ENCODE measurements around the gene KRT28.

KRT28 gene, protein sequence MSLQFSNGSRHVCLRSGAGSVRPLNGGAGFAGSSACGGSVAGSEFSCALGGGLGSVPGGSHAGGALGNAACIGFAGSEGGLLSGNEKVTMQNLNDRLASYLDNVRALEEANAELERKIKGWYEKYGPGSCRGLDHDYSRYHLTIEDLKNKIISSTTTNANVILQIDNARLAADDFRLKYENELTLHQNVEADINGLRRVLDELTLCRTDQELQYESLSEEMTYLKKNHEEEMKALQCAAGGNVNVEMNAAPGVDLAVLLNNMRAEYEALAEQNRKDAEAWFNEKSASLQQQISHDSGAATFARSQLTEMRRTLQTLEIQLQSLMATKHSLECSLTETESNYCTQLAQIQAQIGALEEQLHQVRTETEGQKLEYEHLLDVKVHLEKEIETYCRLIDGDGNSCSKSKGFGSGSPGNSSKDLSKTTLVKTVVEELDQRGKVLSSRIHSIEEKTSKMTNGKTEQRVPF

DNA sequence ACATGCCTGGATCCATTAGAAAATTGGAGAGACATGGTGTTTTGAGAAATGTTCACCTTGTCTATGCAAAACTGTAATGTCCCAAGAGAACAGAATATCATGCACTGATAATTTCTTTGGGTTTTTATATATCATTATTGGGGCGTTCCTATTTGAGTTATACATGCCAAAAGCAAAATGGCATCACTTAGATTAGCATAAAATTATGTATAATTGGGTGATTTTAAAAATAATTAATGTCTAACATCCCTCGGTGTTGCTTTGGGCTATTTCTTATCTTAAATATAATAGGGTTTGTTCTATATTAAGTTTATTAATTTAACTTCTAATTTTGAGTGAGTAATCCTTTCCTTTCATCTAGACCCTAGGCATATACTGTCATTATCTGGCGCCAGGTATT lies at the start of gene KRT28:
TSS of gene KRT28 (minus strand) at position 101 of the 400 bp plus-strand sequence. CDS start at position 35, 66 bp downstream.
- in situ Hi-C loops (cut with HindIII; ENCODE audit: low pct_ligation_motif_present, low pct_unique_long_range_greater_than_20kb, low sequenced_read_pairs), result loop anchor here (25.0 kb wide), 1 partner anchor 188 kb away; no protein-coding TSS in a partner anchor
- DNase-seq, result no peak

DNA sequence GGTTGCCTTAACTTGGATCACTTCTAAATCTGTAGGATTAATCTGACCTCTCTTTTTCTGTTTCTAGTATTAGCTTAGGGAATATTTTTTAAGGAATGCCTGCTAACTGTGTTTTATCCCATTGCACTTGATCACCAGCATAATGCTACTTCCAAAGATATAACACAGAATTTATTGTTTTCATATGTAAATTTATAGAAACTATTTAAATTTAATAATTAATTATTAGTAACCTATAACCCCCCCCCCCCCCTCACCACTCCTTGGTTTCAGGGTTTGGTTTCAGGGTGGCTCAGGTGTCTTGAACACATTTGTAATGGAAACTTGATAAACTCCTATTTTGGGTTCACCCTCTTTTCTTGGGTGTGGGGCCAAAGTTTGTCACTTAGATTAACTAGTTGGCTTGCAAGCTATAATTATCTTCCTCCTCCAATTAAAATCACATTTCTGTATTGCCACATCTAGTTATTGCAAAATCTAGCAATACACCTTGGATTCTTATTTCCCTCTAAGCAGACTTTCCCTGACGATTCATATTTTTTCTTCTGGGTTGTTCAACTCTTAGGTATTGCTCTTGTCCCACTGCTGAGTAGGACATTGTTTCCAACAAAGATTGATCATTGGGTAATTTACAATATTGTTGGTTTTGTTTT lies 49.0 kb upstream of the KRT28 start:
- no peak for DNase-seq
- in situ Hi-C loops (cut with HindIII; ENCODE audit: low pct_ligation_motif_present, low pct_unique_long_range_greater_than_20kb, low sequenced_read_pairs), result no loop called here

DNA sequence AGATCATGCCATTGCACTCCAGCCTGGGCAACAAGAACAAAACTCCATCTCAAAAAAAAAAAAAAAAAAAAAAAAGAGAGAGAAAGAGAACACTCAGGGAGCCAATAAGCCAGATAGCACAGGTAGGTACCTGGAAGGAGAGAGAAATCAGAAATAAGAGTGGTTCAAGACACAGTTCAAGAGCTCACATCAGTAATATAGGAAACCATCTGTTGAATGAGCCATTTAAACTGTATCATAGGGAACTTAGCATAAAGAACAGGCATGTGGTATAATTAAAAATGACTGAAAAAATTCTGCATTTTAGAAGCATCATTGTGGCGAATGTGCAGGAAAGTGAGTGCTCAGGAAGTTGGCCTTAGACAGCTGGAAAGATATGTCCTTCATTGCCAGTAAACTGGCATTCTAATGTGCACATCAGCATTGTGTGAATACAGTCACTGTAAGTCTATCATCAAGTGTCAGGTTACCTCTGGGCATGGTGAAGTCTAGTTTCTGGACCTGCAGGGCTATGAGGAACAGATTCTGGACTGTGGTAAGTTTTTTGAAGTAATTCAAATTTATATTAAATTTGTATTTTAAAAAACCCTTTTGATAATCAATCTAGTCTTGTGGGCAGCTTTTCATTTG lies 46.9 kb upstream of the KRT28 start:
- DNase-seq, result no peak
- in situ Hi-C loops (cut with HindIII; ENCODE audit: low pct_ligation_motif_present, low pct_unique_long_range_greater_than_20kb, low sequenced_read_pairs), result no loop called here

- in situ Hi-C loops (cut with HindIII; ENCODE audit: low pct_ligation_motif_present, low pct_unique_long_range_greater_than_20kb, low sequenced_read_pairs), result no loop called here
- DNase-seq, result no peak
Measured at GRCh38 chr17:40844671-40845107, 44.9 kb upstream of the KRT28 start.

GRCh38 chr17:40843242-40843641 lies 43.5 kb upstream of the KRT28 start:
- in situ Hi-C loops (cut with HindIII; ENCODE audit: low pct_ligation_motif_present, low pct_unique_long_range_greater_than_20kb, low sequenced_read_pairs), result no loop called here
- no peak for DNase-seq

DNA sequence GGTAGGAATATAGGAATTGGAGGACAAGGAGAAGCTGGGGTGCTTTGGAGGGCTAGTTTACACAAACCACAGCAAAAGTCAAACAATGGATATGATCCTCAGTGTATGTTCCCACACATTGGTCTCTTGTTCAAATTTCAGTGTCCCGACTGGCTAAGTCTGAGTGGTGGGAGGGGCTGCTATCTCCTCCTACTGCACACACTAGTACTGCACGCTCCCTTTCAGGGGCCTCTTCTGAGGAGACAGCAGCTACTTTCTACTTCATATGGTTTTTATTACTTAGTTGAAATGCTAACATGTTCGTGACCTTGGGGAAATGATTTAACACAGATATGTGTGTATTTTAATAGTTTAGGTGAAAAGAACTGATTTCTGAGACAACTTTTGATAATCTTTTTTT lies 41.5 kb upstream of the KRT28 start:
- in situ Hi-C loops (cut with HindIII; ENCODE audit: low pct_ligation_motif_present, low pct_unique_long_range_greater_than_20kb, low sequenced_read_pairs), result no loop called here
- no peak for DNase-seq

DNA sequence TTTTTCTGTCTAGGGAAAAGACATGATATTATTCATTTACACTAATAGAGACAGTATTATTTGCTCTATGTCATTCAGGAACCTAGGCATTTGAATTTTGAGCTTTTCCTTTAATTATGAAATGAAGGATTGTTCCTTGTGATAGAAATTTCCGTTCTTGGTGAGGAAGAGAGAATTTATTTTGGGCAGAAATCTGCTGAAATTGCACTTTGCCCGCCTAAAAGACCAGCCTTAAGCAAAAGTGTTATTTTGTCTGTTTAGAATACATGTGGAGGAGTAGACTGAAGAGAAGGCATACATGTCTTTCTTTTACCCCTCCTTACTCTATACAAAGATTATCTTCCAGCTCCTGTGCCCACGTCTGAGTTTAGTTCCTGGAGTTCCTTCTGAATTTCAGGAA lies 39.4 kb upstream of the KRT28 start:
- no peak for DNase-seq
- in situ Hi-C loops (cut with HindIII; ENCODE audit: low pct_ligation_motif_present, low pct_unique_long_range_greater_than_20kb, low sequenced_read_pairs), result no loop called here

GRCh38 chr17:40836020-40836419 lies 36.3 kb upstream of the KRT28 start:
- in situ Hi-C loops (cut with HindIII; ENCODE audit: low pct_ligation_motif_present, low pct_unique_long_range_greater_than_20kb, low sequenced_read_pairs), result no loop called here
- no peak for DNase-seq

DNA sequence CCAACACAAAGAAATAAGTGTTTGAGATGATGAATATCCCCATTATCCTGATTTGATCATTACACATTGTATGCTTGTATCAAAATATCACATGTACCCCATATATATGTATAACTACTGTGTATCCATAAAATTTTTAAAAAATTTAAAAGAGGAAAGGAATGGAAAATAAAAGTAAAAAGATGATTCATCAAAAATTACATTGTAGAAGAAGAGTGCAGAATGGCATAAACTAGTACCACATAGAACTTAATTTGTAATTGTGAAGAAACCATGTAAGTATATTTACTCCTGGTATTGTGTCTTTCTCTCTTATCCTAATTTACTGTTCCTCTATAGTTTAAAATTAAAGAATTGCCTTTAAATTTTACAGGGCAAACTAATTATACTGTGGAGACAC lies 34.1 kb upstream of the KRT28 start:
- no peak for DNase-seq
- in situ Hi-C loops (cut with HindIII; ENCODE audit: low pct_ligation_motif_present, low pct_unique_long_range_greater_than_20kb, low sequenced_read_pairs), result no loop called here

GRCh38 chr17:40832840-40833239 lies 33.1 kb upstream of the KRT28 start:
- no peak for DNase-seq
- in situ Hi-C loops (cut with HindIII; ENCODE audit: low pct_ligation_motif_present, low pct_unique_long_range_greater_than_20kb, low sequenced_read_pairs), result no loop called here

DNA sequence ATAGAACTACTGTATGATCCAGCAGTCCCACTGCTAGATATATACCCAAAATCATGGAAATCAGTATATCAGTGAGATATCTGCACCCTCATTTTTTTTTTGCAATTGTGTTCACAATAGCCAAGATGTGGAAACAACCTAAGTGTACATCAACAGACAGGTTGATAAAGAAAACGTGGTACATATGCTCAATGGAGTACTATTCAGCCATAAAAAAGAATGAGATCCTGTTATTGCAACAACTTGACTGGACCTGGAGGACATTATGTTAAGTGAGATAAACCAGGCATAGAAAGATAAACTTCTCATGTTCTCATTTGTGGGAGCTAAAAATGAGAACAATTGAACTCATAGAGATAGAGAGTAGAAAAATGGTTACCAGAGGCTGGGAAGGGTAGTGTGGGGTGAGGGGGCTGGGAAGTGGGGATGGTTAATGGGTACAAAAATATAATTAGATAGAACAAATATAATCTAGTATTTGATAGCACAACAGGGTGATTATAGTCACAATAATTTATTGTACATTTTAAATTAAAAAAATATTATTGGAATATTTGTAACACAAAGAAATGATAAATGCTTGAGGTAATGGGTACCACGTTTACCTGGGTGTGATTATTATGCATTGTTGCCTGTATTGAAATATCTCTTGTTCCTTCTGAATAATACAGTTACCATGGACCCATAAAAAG lies 30.5 kb upstream of the KRT28 start:
- in situ Hi-C loops (cut with HindIII; ENCODE audit: low pct_ligation_motif_present, low pct_unique_long_range_greater_than_20kb, low sequenced_read_pairs), result no loop called here
- no peak for DNase-seq

DNA sequence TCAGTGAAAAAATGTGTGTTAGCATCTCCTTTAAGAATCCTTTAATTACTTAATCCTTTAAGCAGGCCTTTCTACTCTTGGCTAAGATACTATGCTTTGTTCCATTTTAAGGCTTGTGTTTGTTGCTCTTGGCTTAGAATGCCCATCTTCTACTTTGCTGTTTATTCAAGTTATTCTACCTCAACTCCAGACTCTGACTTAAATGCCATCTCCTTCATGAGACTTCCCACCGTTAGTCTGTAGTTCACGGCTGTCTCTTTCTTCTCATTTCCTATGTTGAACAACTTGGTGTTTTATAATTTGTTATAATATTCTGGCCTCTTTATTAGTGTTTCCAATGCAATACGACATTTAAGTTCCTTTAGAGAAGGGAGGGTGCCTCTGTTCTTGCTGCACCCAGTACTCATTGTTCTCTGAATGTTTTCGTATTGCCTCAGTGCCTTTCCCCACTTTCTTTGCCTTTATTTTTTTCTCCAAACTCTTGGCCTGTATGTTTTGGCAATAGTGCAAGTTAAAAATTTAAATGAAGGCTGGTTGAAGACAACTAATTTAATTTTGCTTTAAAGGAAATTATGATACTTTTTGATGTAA lies 28.8 kb upstream of the KRT28 start:
- in situ Hi-C loops (cut with HindIII; ENCODE audit: low pct_ligation_motif_present, low pct_unique_long_range_greater_than_20kb, low sequenced_read_pairs), result no loop called here
- no peak for DNase-seq

DNA sequence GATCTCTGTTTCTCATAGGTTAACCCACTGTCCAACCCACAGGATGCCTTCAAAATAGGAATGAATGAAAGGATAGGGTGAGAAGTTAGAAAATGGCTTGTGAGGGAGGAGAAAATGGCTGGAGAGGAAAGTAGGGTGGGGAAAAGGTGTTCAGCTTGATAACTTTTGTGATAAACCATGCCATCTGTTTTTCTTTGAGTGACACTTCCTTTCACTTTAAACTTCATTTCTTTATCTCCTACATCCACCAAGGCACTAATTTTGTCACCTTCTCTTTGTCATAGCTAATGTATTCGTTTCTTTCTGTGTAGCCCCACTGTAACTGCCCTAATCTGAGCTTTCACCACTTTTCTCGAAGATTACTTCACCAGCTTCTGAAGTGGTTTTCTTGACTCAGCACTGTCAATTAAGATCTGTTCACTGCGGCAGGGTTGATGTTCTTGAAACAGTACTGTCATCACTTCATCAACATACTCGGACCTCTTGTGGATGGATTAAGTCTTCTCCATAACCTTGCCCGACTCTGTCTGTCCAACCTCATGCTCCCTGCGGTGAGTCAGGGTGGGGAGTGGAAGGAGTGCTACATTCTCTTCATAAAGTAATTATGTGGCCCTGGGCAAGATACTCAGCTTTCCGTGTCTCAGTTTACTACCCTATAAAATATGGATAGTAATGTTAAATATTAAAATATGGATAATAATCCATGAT lies 28.1 kb upstream of the KRT28 start:
- in situ Hi-C loops (cut with HindIII; ENCODE audit: low pct_ligation_motif_present, low pct_unique_long_range_greater_than_20kb, low sequenced_read_pairs), result no loop called here
- no peak for DNase-seq

DNA sequence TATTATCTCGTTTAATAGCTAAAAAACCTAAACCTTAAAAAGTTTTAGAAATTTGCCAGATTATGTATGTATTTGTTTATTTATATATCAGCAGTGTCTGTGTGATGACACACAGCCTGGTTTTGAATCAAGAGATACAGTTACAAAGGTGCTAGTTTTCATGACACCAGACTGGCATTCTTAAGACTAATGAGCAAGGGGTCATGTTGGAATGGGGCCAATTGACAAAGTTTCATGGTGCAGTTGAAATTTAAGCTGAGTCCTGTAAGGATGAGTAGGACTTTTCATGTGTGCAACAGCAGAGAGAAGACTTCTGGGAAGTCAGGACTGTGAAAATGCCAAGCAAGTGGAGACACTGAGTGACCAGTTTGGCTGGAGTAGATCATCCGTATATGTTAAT lies 25.8 kb upstream of the KRT28 start:
- DNase-seq, result no peak
- in situ Hi-C loops (cut with HindIII; ENCODE audit: low pct_ligation_motif_present, low pct_unique_long_range_greater_than_20kb, low sequenced_read_pairs), result no loop called here

DNA sequence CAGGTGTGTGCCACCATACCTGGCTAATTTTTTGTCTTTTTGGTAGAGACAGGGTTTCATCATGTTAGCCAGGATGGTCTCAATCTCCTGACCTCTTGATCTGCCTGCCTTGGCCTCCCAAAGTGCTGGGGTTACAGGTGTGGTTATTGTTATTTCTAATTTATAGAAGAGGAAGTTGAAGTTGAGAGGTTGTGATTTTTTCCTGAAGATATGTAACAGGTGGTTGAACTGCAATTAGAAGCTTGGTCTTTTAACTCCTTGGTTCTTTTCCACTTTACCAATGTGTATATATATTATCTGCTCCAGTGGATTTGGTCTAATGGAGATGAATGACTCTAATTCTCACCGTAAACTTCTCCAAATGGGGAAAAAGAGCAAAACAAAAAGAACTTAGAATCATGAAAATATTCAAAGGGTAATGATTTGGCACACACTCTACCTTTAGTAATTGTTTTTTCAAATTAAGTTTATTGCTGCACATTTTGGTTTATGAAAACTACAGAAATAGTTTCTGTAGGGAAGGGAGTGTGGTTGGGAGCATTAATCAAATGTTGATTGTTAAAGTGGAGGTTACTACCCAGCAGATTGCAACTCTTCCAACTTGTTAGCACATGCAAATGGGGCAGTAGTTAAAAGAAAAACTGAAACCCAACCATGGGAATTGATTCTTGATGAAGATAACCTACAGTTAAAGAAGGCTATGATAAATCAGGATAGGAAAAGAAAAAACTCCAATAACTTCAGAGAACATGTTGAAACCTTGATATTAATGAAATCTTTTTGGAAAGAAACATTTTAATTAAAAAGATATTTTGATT lies 24.5 kb upstream of the KRT28 start:
- no peak for DNase-seq
- in situ Hi-C loops (cut with HindIII; ENCODE audit: low pct_ligation_motif_present, low pct_unique_long_range_greater_than_20kb, low sequenced_read_pairs), result no loop called here

GRCh38 chr17:40822132-40822812 lies 22.5 kb upstream of the KRT28 start, which contains the start of gene KRT10:
TSS of gene KRT10 (minus strand) at chr17:40822614. CDS start at chr17:40822585, 29 bp downstream.
- no peak for DNase-seq
- in situ Hi-C loops (cut with HindIII; ENCODE audit: low pct_ligation_motif_present, low pct_unique_long_range_greater_than_20kb, low sequenced_read_pairs), result no loop called here

DNA sequence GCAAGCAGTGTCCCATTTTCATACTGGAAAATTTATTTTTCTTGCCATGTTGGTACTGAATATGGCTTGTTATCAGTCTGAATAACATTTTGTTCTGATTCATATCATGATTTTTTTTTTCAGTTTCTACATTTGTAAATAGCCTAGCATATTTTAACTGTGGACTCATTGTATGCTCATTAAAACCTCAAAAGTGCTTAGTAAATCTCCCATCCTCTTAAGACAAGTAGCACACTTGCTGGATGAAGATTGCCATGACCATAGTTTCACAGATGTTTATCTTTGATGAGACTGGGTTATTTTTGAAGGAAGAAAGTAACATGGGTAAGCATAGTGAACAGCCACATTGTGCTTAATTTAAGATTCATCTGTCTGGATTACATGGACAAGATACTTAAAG lies 21.8 kb upstream of the KRT28 start:
- in situ Hi-C loops (cut with HindIII; ENCODE audit: low pct_ligation_motif_present, low pct_unique_long_range_greater_than_20kb, low sequenced_read_pairs), result no loop called here
- no peak for DNase-seq
